Endothelial cell of umbilical vein (primary cell): ENCODE data around the gene LRRC42. TPM values are rescaled to one million over a fixed set of nuclear protein-coding genes. Genes with fewer than 3 reads are reported as not detected.

Source experiments
- BruUV-seq: library from RNA; stranded (reverse); fragments of 400-500 nt; replicated peaks from 2 replicates; lab custom pipeline; 2021; lab: Mats Ljungman, UMichigan
- CTCF ChIA-PET: fragments of 300-600, 350-600 bp; sonication (Branson Sonifier 250); formaldehyde crosslinking; loops from one replicate; lab custom pipeline; 2021; ENCODE audit warnings: antibody characterized with exemption, inconsistent platforms; lab: Charles Lee
- POLR2A ChIA-PET: fragments of 300-600, 350-600 bp; sonication (Branson Sonifier 250); formaldehyde crosslinking; loops from one replicate; lab custom pipeline; 2021; ENCODE audit warnings: antibody characterized with exemption, inconsistent platforms; lab: Charles Lee
- DNase-seq: peaks from one replicate; pipeline ENCODE4 v3.0.0-alpha.2; 2011; ENCODE audit warnings: low read depth, low spot score
- FAIRE-seq: peaks from 2 replicates; lab custom pipeline; 2011; peaks lifted over from hg19 to GRCh38; lab: Jason Lieb, UNC
- H2AFZ ChIP-seq: 2 replicates; pipeline ENCODE4 v1.6.0; 2012; ENCODE audit warnings: low read depth, low read length, control low read depth, inconsistent platforms
- H3K27ac ChIP-seq: 2 replicates; pipeline ENCODE4 v1.5.1; 2011; ENCODE audit warnings: low read depth, mild to moderate bottlenecking, control low read depth, low read length, moderate library complexity; ENCODE audit not compliant: insufficient read depth
- H3K27me3 ChIP-seq, 2 experiments: 2 replicates each; pipeline versions ENCODE4 v1.6.0 to v1.6.1; 2011; ENCODE audit warnings: low read length in 2 of 2, mixed read lengths in 1 of 2; ENCODE audit not compliant: control insufficient read depth in 2 of 2, insufficient read depth in 2 of 2
- H3K36me3 ChIP-seq, 2 experiments: 2 replicates in 1 of 2; 3 replicates in 1 of 2; pipeline ENCODE4 v1.5.1; 2011; ENCODE audit warnings: low read length in 2 of 2, mild to moderate bottlenecking in 1 of 2, moderate library complexity in 1 of 2; ENCODE audit not compliant: control insufficient read depth in 2 of 2, insufficient read depth in 2 of 2; ENCODE audit errors: extremely low read depth in 1 of 2
- H3K4me1 ChIP-seq: 3 replicates; pipeline ENCODE4 v1.5.1; 2011; ENCODE audit warnings: mild to moderate bottlenecking, low read length; ENCODE audit not compliant: control insufficient read depth, insufficient read depth; ENCODE audit errors: extremely low read depth
- H3K4me2 ChIP-seq: 2 replicates; pipeline ENCODE4 v1.6.1; 2011; ENCODE audit warnings: low read length, control low read depth, mixed read lengths; ENCODE audit not compliant: insufficient read depth
- H3K4me3 ChIP-seq, 3 experiments: fragments of 200-600 bp in 1 of 3; sonication (generic), shearing (Covaris generic) in 1 of 3; replicated peaks in 1 of 3; 2 replicates each; pipeline ENCODE4 v1.5.1; 2011 to 2016; ENCODE audit warnings: control low read depth in 3 of 3, low read length in 3 of 3, mild to moderate bottlenecking in 2 of 3, inconsistent platforms in 1 of 3, low read depth in 1 of 3, moderate library complexity in 1 of 3; ENCODE audit not compliant: insufficient read depth in 1 of 3
- H3K79me2 ChIP-seq: 2 replicates; pipeline ENCODE4 v1.6.0; 2012; ENCODE audit warnings: low read length, inconsistent platforms; ENCODE audit not compliant: control insufficient read depth, insufficient read depth
- H3K9ac ChIP-seq: replicated peaks from 2 replicates; pipeline ENCODE3; 2011; ENCODE audit warnings: low read length, control low read depth; ENCODE audit not compliant: insufficient read depth; ENCODE audit errors: extremely low read depth
- H3K9me1 ChIP-seq: replicated peaks from 3 replicates; pipeline ENCODE4 v1.6.0; 2011; ENCODE audit warnings: mild to moderate bottlenecking, low read length; ENCODE audit not compliant: control insufficient read depth, insufficient read depth; ENCODE audit errors: extremely low read depth
- H3K9me3 ChIP-seq: replicated peaks from 2 replicates; pipeline ENCODE4 v1.5.1; 2012; ENCODE audit warnings: low read length, inconsistent platforms; ENCODE audit not compliant: control insufficient read depth, insufficient read depth
- H4K20me1 ChIP-seq: replicated peaks from 2 replicates; pipeline ENCODE3; 2011; ENCODE audit warnings: mild to moderate bottlenecking, low read length; ENCODE audit not compliant: control insufficient read depth, insufficient read depth; ENCODE audit errors: extremely low read depth
- CTCF ChIP-seq, 2 donors: IDR thresholded peaks; 1 replicate in 1 of 2; 2 replicates in 1 of 2; pipeline ENCODE4 v1.5.1; 2011; ENCODE audit warnings: low read length in 2 of 2, mild to moderate bottlenecking in 2 of 2, moderate library complexity in 2 of 2, control low read depth in 1 of 2, inconsistent platforms in 1 of 2, low read depth in 1 of 2; ENCODE audit not compliant: insufficient read depth in 1 of 2; ENCODE audit errors: extremely low read depth in 1 of 2
- EZH2 ChIP-seq: IDR thresholded peaks from 2 replicates; pipeline ENCODE4 v1.6.1; 2012; ENCODE audit warnings: borderline replicate concordance, low read depth, mild to moderate bottlenecking, moderate library complexity, low read length, inconsistent platforms; ENCODE audit not compliant: severe bottlenecking
- FOS ChIP-seq: IDR thresholded peaks from 2 replicates; pipeline ENCODE4 v1.6.1; 2011; ENCODE audit warnings: mild to moderate bottlenecking, low read length, moderate library complexity, borderline replicate concordance; ENCODE audit not compliant: insufficient read depth
- GATA2 ChIP-seq: IDR thresholded peaks from 2 replicates; pipeline ENCODE4 v1.7.0; 2011; ENCODE audit warnings: low read depth, mild to moderate bottlenecking, moderate library complexity, mixed read lengths, low read length; ENCODE audit not compliant: insufficient read length, insufficient read depth
- JUN ChIP-seq: IDR thresholded peaks from 2 replicates; pipeline ENCODE4 v1.6.1; 2011; ENCODE audit warnings: borderline replicate concordance, low read depth; ENCODE audit not compliant: insufficient read length, insufficient read depth
- MAX ChIP-seq: IDR thresholded peaks from 2 replicates; pipeline ENCODE4 v1.6.1; 2011; ENCODE audit not compliant: insufficient read depth, insufficient read length
- MYC ChIP-seq: IDR thresholded peaks from one replicate; pipeline ENCODE4 v1.6.1; 2011; ENCODE audit warnings: mild to moderate bottlenecking, low read depth, low read length
- POLR2AphosphoS5 ChIP-seq: IDR thresholded peaks from 2 replicates; pipeline ENCODE4 v1.6.1; 2012; ENCODE audit warnings: low read depth, mild to moderate bottlenecking, control low read depth, low read length, moderate library complexity; ENCODE audit not compliant: insufficient read depth
- dilution Hi-C: fragments of 300-500 bp; cut with MboI; formaldehyde crosslinking; loops from one replicate; pipeline ENCODE4 v1.15.0; 2019; ENCODE audit warnings: low sequenced_read_pairs; ENCODE audit not compliant: extremely low pct_ligation_motif_present
- intact Hi-C: fragments of 100-400 bp; cut with micrococcal nuclease; formaldehyde crosslinking; loops from one replicate; pipeline ENCODE4 v1.10.0; 2022
- polyA plus RNA-seq, 4 experiments: library from polyadenylated mRNA; depleted of rRNA in 3 of 4; stranded (reverse) in 3 of 4; unstranded in 1 of 4; fragments of >200 nt; gene quantifications; 2 replicates each; pipeline versions ENCODE4 v1.2.1 to v1.2.3, GENCODE V29; 2011 to 2012; ENCODE audit warnings: missing spikeins in 1 of 4
- total RNA-seq: library from RNA; stranded (reverse); gene quantifications from 2 replicates; pipeline ENCODE4 v1.2.3, GENCODE V29; 2021

LRRC42 gene
- total and polyA plus RNA-seq, 2 donors (not counting 3 experiments of a cell fraction or from before 2014, with no cell fraction given) = 25.3 to 26.1 TPM

- H2AFZ ChIP-seq = no peak overlapping the region
- H3K4me1 ChIP-seq = no peaks in the 10 kb centered on the region
- no peak for DNase-seq
- H4K20me1 ChIP-seq = no peaks in the 10 kb centered on the region
- CTCF ChIA-PET = interaction anchor here (1.3 kb wide), 1 partner anchor 19 kb away, joined by 3 read pairs; no protein-coding TSS in a partner anchor
- H3K79me2 ChIP-seq = no peaks in the 10 kb centered on the region
- POLR2A ChIA-PET = no interaction called here
- no peaks in the 10 kb centered on the region for H3K9me3 ChIP-seq
- no peak overlapping the region for H3K4me3 ChIP-seq
- no peak for TF ChIP-seq JUN
- no peak for TF ChIP-seq MAX
- TF ChIP-seq CTCF (IDR thresholded peaks at IDR 0.05; ENCODE audit: extremely low read depth in 1 of 2, insufficient read depth in 1 of 2, low read depth in 1 of 2, low read length in 2 of 2) = no peak
- TF ChIP-seq FOS = no peak
- no peak for TF ChIP-seq MYC
- TF ChIP-seq POLR2AphosphoS5 = no peak
- no peak for TF ChIP-seq EZH2
- TF ChIP-seq GATA2 = no peak
- H3K9me1 ChIP-seq = no peaks in the 10 kb centered on the region
- dilution Hi-C loops = no loop called here
- no peak overlapping the region for H3K27ac ChIP-seq
- H3K9ac ChIP-seq = no peak overlapping the region
- H3K27me3 ChIP-seq = peaks cover 0 to 5% of the 10 kb centered on the region in 2 experiments
- intact Hi-C loops = no loop called here
- no peaks in the 10 kb centered on the region for H3K36me3 ChIP-seq
- no TSS peak for BruUV-seq
- no peak for FAIRE-seq
- H3K4me2 ChIP-seq = no peak overlapping the region
These were observed 65.3 kb downstream of the LRRC42 start for GRCh38 chr1:54011316-54012007.
